Gastrocnemius medialis (tissue), 4 donors: ENCODE results near the gene SNX14.

Experiments
- POLR2A ChIP-seq, 2 donors: fragments of 450-650 bp; IDR thresholded peaks; one replicate each; pipeline ENCODE4 v1.6.1; 2017; ENCODE audit warnings: antibody characterized with exemption in 2 of 2, mild to moderate bottlenecking in 2 of 2, moderate library complexity in 2 of 2
- TF ChIP-seq, protein P1 (sequence below), 5 experiments: fragments of 450-650 bp in 3 of 5; fragments of 200-600 bp in 2 of 5; sonication (generic) in 2 of 5; IDR thresholded peaks in 4 of 5; conservative IDR thresholded peaks in 1 of 5; 1 replicate in 4 of 5; 2 replicates in 1 of 5; pipeline ENCODE4 v1.5.1; 2016 to 2019; ENCODE audit warnings: antibody characterized with exemption in 5 of 5, mild to moderate bottlenecking in 3 of 5, moderate library complexity in 3 of 5

DNA sequence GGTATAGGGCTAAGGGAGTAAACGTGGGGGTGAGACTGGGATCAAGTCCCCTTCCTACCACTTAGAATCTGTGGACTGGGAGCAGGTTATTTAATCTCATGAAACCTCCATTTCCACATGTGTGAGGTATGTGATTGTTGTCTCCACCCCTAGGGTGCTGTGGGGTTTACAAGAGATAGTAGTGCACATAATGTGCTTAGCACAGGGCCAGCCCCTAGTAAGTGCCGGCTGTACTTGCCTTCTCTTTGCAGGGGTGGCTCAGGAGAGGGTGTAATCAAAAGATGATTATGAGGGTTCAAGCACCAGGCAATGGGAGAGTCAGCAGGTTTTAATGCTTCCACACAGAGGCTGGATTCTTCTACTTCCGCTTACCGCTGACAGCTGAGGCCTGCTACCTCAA lies 136.9 kb downstream of the SNX14 start:
- no peak for TF ChIP-seq POLR2A (IDR thresholded peaks at IDR 0.05)
- TF ChIP-seq, protein P1, sequence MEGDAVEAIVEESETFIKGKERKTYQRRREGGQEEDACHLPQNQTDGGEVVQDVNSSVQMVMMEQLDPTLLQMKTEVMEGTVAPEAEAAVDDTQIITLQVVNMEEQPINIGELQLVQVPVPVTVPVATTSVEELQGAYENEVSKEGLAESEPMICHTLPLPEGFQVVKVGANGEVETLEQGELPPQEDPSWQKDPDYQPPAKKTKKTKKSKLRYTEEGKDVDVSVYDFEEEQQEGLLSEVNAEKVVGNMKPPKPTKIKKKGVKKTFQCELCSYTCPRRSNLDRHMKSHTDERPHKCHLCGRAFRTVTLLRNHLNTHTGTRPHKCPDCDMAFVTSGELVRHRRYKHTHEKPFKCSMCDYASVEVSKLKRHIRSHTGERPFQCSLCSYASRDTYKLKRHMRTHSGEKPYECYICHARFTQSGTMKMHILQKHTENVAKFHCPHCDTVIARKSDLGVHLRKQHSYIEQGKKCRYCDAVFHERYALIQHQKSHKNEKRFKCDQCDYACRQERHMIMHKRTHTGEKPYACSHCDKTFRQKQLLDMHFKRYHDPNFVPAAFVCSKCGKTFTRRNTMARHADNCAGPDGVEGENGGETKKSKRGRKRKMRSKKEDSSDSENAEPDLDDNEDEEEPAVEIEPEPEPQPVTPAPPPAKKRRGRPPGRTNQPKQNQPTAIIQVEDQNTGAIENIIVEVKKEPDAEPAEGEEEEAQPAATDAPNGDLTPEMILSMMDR (IDR thresholded peaks at IDR 0.05 in 4 of 5, conservative IDR thresholded peaks at IDR 0.05 in 1 of 5): no peak
